Measurements from ENCODE around the gene NOS1. TPM values are rescaled to one million over a fixed set of nuclear protein-coding genes. Genes with fewer than 3 reads are reported as not detected.

Gene NOS1
- total and polyA plus RNA-seq, 2 donors (not counting 3 experiments of a cell fraction or from before 2014, with no cell fraction given) = not detected

GRCh38 chr12:117161460-117162166 lies 199.8 kb downstream of the NOS1 start:
- no TSS peak for BruUV-seq (replicated peaks)
- Histone ChIP-seq H2AFZ (ENCODE audit: low read depth, low read length) (no peak overlapping the region), H3K4me3 (replicated peaks in 1 of 3; ENCODE audit: insufficient read depth in 1 of 3, low read depth in 1 of 3, low read length in 3 of 3) (no peak overlapping the region), H3K27me3 (ENCODE audit: control insufficient read depth in 2 of 2, insufficient read depth in 2 of 2, low read length in 2 of 2) (no peaks in the 10 kb centered on the region), H3K9me1 (replicated peaks; ENCODE audit: control insufficient read depth, extremely low read depth, insufficient read depth, low read length) (no peaks in the 10 kb centered on the region), H3K9ac (replicated peaks; ENCODE audit: extremely low read depth, insufficient read depth, low read length) (no peak overlapping the region), H3K79me2 (ENCODE audit: control insufficient read depth, insufficient read depth, low read length) (no peaks in the 10 kb centered on the region), H4K20me1 (replicated peaks; ENCODE audit: control insufficient read depth, extremely low read depth, insufficient read depth, low read length) (no peaks in the 10 kb centered on the region), H3K4me1 (ENCODE audit: control insufficient read depth, extremely low read depth, insufficient read depth, low read length) (no peaks in the 10 kb centered on the region), H3K9me3 (replicated peaks; ENCODE audit: control insufficient read depth, insufficient read depth, low read length) (no peaks in the 10 kb centered on the region), H3K27ac (ENCODE audit: insufficient read depth, low read depth, low read length) (no peak overlapping the region), H3K4me2 (ENCODE audit: insufficient read depth, low read length) (no peak overlapping the region), H3K36me3 (ENCODE audit: control insufficient read depth in 2 of 2, extremely low read depth in 1 of 2, insufficient read depth in 2 of 2, low read length in 2 of 2) (peaks cover 15 to 39% of the 10 kb centered on the region in 2 experiments)
- intact Hi-C loops (cut with micrococcal nuclease) = no loop called here
- POLR2A ChIA-PET = no interaction called here
- no peak for DNase-seq (ENCODE audit: low read depth, low spot score)
- TF ChIP-seq CTCF (IDR thresholded peaks at IDR 0.05; ENCODE audit: extremely low read depth in 1 of 2, insufficient read depth in 1 of 2, low read depth in 1 of 2, low read length in 2 of 2) (no peak), POLR2A (IDR thresholded peaks at IDR 0.05; ENCODE audit: low read depth, low read length) (no peak), FOS (IDR thresholded peaks at IDR 0.05; ENCODE audit: borderline replicate concordance, insufficient read depth, low read length) (no peak), MYC (IDR thresholded peaks at IDR 0.05; ENCODE audit: low read depth, low read length) (no peak), JUN (IDR thresholded peaks at IDR 0.05; ENCODE audit: borderline replicate concordance, insufficient read depth, insufficient read length, low read depth) (no peak), GATA2 (IDR thresholded peaks at IDR 0.05; ENCODE audit: insufficient read depth, insufficient read length, low read depth, low read length) (no peak), MAX (IDR thresholded peaks at IDR 0.05; ENCODE audit: insufficient read depth, insufficient read length) (no peak), EZH2 (IDR thresholded peaks at IDR 0.05; ENCODE audit: borderline replicate concordance, low read depth, low read length, severe bottlenecking) (no peak), POLR2AphosphoS5 (IDR thresholded peaks at IDR 0.05; ENCODE audit: insufficient read depth, low read depth, low read length) (no peak)
- dilution Hi-C loops (cut with MboI; ENCODE audit: extremely low pct_ligation_motif_present, low sequenced_read_pairs) = no loop called here
- FAIRE-seq = no peak
- CTCF ChIA-PET = interaction anchor here (1.7 kb wide), 1 partner anchor 11 kb away, joined by 5 read pairs; no protein-coding TSS in a partner anchor

All from endothelial cell of umbilical vein (primary cell).